ENCODE data around the gene PELI3.
"Not testable (repeated sequence)": the region's sequence is repeated elsewhere in the genome, so short reads cannot be mapped to it uniquely, and the experiment has no call there.

The PELI3 gene, protein sequence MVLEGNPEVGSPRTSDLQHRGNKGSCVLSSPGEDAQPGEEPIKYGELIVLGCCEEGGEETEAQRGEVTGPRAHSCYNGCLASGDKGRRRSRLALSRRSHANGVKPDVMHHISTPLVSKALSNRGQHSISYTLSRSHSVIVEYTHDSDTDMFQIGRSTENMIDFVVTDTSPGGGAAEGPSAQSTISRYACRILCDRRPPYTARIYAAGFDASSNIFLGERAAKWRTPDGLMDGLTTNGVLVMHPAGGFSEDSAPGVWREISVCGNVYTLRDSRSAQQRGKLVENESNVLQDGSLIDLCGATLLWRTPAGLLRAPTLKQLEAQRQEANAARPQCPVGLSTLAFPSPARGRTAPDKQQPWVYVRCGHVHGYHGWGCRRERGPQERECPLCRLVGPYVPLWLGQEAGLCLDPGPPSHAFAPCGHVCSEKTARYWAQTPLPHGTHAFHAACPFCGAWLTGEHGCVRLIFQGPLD

DNA sequence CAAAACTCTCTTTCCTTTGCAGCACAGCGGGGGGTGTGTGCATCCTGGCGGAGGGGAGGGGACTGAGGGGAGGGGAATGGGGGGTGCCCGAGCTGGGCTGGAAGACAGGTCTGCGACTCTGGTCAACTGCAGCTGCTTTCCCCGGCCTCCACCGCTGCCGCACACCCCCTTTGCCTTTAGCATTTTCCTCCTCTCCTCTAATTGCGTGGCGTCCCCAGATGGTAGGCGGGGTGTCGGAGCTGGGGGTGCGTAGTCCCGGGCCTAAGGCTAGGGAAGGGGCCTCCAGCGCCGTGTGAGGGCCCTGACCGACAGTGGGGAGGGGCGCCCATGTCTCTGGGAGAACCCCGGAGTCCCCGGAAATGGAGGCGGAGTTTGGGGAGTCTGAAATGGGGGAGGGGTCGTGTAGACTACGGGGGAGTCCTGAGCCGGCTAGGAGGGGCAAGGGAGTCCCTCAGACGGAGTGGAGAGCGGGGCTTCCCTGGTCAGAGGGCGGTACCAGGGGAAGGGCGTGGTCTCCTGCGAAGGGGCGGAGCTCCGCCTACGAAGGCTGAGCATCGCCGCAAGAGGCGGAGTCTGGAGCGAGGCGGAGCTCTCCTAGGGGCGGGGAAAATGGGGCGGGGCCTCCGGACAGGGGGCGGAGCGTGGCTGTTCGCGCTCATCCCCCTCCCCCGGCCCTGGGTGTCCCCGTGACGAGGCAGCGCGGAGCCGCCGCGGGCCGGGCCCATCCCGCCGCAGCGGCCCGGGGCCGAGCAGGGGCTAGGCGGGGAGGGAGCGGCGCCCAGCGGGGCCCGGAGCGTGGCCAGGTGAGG is at the start of gene PELI3:
Gene PELI3 (plus strand): TSS at position 681 of the 809 bp plus-strand sequence. CDS start 1,224 bp downstream, outside the sequence.
- peak; percentile 92 to 94 for DNase-seq

DNA sequence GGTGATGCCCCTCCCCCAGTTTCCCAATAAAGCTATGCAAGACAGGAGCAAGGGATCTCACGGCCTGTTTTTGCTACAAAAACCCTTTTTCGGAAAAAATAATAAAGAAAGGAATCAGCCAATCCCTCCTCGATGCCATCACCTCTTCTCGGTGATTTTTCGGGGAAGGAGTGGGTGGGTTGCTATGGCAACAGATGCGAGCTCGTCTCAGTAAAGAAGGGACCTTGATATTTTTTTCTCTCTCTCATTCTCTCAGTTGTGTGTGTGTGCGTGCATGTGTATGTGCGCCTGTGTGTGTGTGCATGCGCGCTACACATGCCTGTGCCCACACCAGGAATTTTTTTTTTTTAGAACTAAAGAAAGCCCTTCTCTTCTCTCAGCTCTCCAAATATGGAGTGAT is 49.7 kb upstream of the PELI3 start:
- DNase-seq: peak in 1 of 2 donors; percentile 29

DNA sequence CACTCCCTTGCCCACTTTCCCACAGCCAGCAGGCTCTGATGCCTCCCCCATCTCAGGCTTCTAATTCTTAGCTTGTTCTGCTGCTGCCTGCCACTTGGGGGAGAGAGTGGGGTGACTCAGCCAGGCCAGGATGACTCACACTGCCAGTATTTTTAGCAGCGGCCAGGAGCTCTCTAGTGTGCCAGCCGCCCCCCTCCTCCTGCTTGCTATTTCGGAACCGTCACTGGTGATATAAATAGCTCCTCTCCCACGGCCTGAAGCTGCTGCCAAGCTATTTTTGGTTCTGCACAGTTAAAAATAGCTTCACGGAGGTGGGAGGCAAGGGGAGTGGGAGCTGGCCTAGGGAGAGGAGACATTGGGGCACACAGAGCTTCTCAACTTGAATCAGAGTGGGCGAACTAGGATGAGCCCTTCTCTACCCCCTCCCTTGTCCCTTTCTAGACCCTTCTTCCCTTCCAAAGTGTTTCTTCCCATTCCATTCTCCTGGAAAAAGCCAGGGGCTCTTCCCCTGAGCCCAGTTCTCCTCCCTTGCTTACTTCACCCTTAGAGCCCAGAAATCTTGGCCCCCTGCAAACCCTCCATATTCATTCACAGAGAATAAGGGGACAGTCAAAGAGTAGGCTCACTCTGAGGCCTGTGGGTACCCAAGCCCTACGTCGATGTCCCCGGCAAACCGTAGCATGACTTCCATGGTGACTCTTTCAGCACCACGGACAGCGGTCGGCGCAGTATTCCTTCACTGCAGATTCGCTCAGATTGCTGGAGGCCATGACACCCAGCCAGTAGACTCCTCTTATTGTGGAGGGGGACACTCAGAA is 48.3 kb upstream of the PELI3 start:
- DNase-seq: peak in 1 of 2 donors; percentile 38

DNA sequence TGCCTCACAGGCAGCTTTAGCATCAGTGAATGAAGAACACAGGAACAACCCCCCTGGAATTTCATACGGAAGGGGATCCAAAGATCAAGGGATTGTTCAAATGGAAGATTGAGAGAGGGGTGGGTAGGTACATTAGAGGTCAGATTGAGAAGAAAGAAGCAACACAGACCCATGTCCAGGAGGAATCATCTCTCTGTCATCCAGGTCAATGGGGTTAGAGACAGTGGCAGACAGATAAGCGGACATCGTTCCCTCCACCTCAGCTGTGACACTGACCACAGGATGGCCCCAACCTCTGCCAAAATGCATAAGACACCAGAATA is 47.8 kb upstream of the PELI3 start:
- DNase-seq: no peak

DNA sequence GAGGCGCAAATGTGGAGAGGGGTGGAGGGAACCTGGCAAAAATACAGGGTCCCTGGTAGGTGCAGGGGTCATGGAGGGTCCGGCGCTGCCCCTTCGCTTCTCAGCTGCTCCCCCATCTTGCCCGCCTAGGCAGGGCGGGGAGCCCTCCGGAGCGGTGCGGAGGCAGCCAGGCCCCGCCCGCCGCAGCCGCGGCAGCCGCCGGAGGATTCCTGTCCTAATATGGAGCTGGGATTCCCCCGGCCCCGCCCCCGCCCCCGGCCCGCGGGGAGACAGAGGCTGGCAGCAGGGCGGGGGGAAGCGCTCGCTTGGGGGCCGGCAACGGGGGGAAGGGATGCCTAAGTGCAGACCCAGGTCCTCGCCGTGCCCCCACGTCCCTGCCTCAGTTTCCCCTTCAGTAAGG is 46.9 kb upstream of the PELI3 start:
- no peak for DNase-seq

DNA sequence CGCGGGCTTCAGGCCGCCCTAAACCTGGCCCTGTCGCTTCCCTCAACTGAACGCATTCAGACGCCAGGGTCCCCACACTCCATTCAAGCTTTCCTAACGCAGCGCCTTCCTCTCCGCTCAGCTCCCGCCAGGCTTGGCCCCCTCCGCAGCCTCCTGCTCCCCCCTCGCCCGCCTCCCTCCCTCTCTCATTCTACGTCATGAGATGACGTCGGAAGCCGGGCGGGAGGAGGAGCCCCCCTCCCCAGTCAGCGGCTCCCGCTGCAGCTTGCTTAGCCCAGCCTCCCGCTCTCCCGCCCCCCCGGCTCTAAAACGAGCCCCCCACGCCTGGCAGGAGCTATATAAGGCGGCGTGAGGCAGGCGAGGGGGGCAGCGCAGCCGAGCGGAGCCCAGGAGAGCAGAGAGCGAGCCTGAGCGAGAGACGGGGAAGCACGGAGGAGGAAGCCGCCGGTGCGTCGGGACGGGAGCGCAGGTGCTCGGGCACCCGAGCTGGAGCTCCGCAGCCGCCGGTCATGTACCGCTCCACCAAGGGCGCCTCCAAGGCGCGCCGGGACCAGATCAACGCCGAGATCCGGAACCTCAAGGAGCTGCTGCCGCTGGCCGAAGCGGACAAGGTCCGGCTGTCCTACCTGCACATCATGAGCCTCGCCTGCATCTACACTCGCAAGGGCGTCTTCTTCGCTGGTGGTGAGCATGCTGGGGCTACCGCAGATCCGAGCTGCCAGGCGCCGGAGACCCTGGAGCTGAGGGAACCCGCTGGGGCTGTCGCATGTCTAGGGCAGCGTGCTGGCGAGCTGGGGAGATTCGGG is 45.8 kb upstream of the PELI3 start, which contains the start of gene NPAS4:
Gene NPAS4 (plus strand): TSS at position 365 of the 806 bp plus-strand sequence. CDS start 145 bp downstream, at position 510.
- no peak for DNase-seq

DNA sequence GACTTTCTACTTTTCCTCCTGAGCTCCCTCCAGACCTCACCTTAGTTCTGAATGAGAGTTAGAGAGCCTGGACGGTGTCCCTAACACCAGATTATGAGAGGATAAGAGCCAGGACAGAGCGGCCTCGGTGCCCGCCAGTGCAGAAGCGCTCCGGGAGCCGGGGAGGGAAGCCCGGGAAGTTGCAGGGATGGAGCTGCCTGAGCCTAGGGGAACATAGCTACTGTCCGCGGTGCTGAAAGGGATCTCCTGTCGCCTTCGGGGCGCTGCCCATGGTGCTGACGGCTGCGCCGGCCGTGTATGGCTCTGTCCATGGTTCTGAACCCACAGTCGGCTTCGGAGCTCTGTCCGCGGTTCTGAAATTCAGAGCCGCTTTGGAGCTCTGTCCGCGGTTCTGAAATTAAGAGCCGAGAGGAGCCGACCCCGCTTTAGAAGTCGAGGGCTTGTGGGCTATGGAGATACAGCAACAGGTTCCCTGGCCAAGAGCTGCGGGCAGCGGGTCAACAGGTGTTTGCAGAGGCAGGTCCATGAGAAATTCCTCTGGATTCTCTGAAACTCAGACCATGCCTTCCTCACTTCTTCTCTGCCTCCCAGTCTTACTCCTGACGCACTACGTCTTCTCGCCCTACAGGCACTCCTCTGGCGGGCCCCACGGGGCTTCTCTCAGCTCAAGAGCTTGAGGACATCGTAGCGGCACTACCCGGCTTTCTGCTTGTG is 45.1 kb upstream of the PELI3 start:
- peak; percentile 76 to 80 for DNase-seq

DNA sequence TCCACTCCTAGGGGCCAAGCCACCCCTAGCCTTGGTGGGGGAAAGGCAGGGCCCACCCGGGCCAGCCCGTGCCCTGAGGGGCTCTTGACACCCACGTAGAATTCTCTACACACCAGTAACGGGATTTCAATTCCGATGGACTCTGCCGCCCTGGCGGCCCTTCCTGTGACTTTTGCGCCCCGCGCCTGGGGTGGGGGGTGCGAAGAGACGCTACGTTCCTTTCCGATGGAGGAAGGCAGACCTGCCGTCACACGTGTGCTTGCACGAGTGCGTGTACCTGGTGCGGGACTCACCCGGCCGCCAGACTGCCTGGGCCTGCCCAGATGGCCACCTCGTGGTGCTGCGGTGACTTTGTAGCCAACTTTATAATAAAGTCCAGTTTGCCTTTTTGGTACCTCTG is 40.4 kb upstream of the PELI3 start:
- DNase-seq: no peak

DNA sequence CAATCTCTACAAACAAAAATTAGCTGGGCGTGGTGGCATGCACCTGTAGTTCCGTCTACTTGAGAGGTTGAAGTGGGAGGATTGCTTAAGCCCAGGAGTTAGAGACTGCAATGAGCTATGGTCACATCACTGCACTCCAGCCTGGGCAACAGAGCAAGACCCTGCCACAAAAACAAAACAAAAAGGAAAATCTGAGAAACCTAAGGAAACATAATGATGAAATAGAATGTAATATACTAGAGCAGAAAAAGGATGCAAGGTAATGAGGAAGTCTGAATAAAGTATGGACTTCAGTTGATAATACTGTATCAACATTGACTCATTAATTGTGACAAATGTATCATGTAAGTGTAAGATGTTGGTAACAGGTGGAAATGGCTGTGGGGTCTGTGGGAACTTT is 37.8 kb upstream of the PELI3 start:
- DNase-seq: no peak

DNA sequence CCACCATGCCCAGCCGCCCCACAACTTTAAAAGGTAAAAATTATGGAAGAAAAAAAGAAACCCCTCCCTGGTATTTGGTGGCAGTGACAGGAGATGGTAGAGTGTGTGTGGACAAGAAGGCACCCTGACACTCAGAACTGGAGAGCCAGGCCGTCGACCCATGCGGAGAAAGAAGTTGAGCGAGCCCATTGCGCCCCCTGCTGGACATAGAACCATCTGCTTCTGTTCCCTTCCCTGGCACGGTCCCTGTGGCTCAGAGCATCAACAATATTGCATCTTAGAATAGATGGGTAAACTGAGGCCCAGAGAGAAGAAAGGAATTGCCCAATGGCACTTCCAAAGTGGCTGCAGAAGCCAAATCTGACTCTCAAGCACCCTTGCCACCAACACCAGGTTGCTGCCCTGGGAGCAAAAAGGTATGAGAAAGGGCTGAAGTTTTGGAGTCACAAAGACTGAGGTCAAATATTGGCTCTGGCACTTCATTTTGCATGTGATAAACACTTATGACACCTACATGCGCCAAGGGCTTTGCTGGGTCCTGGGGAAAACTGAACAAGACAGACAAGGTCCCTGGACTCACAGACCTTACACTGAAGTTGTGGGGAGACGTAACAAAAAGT is 36.6 kb upstream of the PELI3 start:
- peak; percentile 47 to 52 for DNase-seq

DNA sequence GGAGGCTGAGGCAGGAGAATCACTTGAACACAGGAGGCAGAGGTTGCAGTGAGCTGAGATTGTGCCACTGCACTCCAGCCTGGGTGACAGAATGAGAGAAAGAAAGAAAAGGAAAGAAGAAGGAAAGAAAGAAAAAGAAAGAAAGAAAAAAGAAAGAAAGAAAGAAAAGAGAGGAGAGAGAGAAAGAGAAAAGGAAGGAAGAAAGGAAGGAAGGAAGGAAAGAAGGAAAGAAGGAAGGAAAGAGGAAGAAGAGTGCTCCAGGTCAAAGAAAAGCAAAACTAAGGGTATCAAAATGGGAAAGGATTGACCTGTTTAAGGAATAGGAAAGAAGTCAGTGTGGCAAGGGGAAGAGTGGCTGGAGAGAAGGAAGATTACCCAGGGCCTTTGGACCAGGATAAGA is 35.4 kb upstream of the PELI3 start:
- not testable (repeated sequence) for DNase-seq

DNA sequence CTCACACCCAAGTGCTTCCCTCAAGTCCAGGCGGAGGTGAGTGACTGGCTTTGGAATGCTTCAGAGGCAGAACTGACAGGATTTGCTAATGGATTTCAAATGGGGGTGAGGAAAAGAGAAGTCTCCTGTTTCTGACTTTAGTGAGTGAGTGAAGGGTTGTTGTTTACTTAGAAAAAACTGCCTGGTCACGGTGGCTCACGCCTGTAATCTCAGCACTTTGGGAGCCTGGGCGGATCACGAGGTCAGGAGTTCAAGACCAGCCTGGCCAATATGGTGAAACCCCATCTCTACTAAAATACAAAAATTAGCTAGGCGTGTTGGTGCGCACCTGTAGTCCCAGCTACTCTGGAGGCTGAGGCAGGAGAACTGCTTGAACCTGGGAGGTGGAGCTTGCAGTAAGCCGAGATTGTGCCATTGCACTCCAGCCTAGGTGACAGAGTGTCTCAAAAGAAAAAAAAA is 34.8 kb upstream of the PELI3 start:
- DNase-seq: not testable (repeated sequence)

DNA sequence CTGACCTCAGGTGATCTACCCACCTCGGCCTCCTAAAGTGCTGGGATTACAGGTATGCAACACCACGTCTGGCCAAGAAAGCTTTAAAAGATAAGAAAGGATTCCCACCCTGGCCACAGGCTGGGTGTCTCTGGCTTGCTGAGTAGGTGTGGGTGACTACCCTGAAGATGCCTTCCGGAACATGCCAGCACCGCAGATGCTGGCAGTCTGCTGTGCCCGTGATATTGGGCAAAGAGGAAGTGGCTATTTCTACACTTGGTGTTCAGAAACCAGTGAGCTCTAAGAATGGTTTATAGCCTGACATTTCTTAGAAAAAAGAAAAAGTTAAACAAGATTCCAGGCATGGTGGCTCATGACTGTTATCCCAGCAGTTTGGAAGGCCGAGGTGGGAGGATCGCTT is 34.1 kb upstream of the PELI3 start:
- DNase-seq: no peak

DNA sequence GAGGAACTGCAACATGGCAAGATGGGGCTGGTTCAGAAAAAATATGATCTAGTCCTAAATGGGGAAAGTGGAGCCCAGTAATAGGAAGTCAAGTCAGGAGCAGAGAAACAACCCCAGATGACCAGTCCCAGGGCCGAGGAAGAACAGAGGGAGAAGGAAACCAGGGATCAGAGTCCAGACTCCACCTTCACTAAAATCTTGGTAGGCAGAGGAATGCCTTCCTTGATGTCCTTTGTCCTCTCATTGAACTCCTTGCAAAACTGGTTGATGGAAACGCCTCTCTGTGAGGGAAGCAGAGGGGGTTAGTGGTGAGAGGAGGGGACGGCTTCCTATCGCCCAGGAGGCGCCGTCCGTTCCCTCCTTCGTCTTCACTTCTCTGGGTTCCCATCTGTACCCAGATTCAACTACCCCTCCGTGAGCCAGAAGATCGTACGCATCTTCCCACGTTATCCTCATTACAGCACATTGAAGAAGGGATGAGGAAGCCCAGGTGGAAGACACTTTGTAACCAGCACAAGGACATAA is 28.7 kb upstream of the PELI3 start:
- no peak for DNase-seq

DNA sequence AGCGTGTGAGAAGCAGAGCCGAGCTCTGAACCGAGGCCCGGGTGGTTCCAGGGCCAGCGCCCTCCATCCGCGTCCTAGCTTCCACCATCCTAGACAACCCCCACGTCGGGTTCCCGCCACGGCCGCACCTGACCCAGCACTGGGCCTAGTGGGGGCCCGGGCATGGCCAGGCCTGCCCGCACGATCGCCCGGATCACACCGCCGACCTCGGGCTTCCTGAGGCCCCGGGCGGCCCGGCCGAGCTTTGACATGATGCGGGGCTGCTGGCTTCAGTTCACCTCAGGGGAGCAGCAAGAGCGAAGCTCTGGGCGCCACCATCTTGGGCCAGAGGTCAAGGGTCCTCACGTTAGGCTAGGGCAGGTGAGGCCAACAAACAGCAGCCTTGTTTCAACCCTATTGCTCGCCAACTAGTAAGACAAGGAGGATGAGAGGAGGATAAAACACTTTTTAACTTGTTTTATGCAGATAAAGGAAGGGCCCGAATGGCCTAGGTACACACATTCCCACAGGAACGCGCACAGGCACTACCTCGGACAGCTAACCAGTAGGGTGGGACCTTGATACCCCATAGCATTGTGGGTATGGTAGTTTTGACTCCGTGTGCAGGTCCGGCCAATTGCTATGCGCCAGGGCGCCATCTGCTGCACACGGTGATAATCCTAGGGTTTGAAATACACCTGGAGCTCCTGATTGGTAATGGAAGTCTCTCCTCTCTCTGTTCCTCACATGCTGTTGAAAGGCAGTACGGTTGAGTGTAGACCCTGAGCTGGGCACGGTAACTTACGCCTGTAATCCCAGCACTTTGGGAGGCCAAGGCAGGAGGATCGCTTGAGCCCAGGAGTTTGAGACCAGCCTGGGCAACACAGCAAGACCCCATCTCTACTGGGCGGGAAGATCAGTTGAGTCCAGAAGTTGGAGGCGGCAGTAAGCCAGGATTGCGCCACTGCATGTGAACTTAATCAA is 27.9 kb upstream of the PELI3 start, which contains the start of gene MRPL11:
Gene MRPL11 (minus strand): TSS at position 345 of the 963 bp plus-strand sequence. CDS start 94 bp downstream, at position 251.
- peak; percentile 94 to 96 for DNase-seq

DNA sequence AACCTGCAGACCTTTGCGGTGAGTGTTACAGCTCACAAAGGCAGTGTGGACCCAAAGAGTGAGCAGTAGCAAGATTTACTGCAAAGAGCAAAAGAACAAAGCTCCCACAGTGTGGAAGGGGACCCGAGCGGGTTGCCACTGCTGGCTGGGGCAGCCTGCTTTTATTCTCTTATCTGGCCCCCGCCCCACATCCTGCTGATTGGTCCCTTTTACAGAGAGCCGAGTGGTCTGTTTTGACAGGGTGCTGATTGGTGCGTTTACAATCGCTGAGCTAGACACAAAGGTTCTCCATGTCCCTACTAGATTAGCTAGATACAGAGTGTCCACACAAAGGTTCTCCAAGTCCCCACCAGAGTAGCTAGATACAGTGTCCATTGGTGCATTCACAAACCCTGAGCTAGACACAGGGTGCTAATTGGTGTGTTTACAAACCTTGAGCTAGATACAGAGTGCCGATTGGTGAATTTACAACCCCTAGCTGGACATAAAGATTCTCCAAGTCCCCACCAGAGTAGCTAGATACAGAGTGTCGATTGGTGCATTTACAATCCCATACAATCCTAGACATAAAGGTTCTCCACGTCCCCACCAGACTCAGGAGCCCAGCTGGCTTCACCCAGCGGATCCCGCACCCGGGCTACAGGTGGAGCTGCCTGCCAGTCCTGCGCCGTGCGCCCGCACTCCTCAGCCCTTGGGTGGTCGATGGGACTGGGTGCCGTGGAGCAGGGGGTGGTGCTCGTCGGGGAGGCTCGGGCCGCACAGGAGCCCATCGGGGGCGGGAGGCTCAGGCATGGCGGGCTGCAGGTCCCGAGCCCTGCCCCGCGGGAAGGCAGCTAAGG is 26.4 kb upstream of the PELI3 start:
- not testable (repeated sequence) for DNase-seq

DNA sequence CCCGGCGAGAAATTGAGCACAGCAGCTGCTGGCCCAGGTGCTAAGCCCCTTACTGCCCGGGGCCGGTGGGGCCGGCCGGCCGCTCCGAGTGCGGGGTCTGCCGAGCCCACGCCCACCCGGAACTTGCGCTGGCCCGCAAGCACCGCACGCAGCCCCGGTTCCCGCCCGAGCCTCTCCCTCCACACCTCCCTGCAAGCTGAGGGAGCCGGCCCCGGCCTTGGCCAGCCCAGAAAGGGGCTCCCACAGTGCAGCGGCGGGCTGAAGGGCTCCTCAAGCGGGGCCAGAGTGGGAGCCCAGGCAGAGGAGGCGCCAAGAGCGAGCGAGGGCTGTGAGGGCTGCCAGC is 25.8 kb upstream of the PELI3 start:
- DNase-seq: not testable (repeated sequence)

DNA sequence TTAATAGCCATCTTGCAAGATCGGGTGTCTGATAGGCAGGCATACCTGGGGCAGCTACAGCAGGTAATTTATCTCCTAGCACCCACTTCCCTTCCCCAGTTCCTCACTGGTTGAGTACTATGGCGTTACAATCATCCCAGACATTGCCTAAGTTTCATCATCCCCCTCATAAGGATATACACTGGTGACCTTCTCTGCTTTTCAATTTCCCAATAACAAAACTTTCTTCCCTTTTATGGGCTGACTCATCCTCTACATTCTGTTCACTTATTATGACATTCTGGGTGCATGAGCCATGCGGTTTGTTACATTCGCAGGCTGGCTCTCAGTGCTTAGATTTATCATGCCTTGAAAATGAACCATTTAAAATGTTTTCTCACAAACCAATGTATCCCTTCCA is 23.1 kb upstream of the PELI3 start:
- DNase-seq: no peak
